ENCODE data around the gene EXOSC9. TPM values are rescaled to one million over a fixed set of nuclear protein-coding genes. Genes with fewer than 3 reads are reported as not detected.

Gene EXOSC9
- polyA plus RNA-seq, 1 donor from 2014 or later, result 30.5 TPM

DNA sequence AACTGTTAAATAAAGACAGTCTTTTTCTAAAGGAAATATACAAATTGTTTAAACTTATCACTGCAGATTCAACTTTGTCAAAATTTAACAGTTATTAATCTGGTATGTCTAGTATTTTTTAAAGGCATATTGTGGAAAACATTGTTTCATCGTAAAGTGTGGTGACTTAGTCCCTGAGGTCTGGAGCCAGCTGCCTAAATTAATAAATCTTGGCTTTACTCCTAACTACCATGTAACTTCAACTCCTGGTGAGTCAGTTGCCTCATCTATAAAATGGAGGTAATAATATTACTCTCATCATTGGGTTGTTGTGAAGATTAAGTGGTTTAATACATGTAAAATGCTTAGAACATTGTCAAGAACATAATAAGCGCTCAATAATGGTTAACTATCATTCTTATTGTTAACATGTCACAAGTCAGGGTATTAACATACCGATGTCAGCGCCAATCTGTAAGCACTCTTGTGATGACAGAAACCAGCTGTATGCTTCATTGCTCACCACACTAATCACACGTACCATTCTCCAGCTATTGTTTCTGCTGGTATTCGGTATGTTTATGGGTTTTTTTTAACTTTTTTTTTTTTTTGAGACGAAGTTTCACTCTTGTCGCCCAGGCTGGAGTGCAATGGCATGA is 22.0 kb upstream of the EXOSC9 start:
- Mint-ChIP-seq H3K9me3 (peaks cover 0 to 9% (median 0%) of the 10 kb centered on the region in 3 donors), H3K4me1 (peaks cover 0 to 1% (median 0%) of the 10 kb centered on the region in 3 donors), H3K4me3 (no peak overlapping the region), H3K27me3 (peaks cover 5% of the 10 kb centered on the region), H3K27ac (no peak overlapping the region), H3K36me3 (no peaks in the 10 kb centered on the region)

DNA sequence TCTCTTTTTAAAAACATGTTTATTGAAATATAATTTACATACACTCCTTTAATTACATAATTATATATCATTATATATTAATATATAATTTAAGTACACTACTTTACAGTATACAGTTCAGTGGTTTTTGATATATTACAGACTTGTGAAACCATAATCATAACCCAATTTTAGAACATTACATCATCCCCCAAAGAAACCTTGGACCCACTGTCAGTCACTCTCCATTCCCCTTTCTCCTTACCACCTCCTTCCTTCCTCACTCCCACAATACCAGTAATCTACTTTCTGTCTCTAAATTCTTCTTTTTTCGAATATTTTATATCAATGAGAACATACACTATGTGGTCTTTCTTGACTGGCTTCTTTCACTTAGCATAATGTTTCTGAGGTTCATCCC is 17.9 kb upstream of the EXOSC9 start:
- H3K4me3 Mint-ChIP-seq, result no peak overlapping the region

DNA sequence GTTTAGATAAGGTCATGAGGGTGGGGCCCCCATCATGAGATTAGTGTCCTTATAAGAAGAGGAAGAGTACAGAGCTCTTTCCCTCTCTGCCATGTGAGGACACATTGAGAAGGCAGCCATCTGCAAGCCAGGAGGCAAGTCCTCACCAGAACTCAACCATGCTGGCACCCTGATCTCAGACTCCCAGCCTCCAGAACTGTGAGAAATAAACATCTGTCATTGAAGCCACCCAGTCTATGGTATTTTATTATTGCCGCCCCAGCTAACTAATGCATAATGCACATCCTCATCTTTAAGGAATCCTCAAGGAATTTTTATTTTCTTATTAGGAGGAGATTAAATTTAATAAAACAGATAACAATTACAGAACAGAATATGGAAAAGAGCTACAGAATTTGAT is 16.7 kb upstream of the EXOSC9 start:
- Mint-ChIP-seq H3K4me3 (no peak overlapping the region), H3K27me3 (peaks cover 24% of the 10 kb centered on the region), H3K9me3 (peaks cover 0 to 9% (median 2%) of the 10 kb centered on the region in 3 donors), H3K27ac (no peak overlapping the region), H3K4me1 (peaks cover 0 to 4% (median 0%) of the 10 kb centered on the region in 3 donors), H3K36me3 (peaks cover 3% of the 10 kb centered on the region)

More for the DNA sequence above, 17.9 kb upstream of the EXOSC9 start:
- Mint-ChIP-seq H3K27ac (no peak overlapping the region), H3K27me3 (peaks cover 24% of the 10 kb centered on the region), H3K9me3 (peaks cover 0 to 9% (median 2%) of the 10 kb centered on the region in 3 donors), H3K36me3 (peaks cover 3% of the 10 kb centered on the region), H3K4me1 (peaks cover 0 to 4% (median 0%) of the 10 kb centered on the region in 3 donors)

DNA sequence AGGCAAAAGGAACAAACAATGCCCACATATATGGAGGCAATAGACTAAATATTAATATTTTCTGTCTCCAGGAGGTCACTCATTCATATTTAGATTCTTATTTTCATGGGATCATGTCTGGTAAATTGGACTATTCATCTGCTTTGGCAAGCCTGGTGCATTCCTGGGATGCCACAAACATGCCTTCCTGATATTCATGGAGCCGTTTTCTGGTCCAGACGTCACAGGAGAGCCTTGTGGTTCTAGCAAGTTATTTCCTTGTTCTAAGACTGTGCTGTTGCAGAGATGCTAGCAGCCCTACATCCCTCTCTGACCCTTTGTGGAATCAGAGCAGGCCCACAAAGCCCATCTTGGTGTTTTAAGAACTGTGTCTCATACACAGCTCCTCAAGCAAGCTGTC is 16.1 kb upstream of the EXOSC9 start:
- H3K27ac Mint-ChIP-seq, result no peak overlapping the region
- no peak overlapping the region for H3K4me3 Mint-ChIP-seq
- H3K9me3 Mint-ChIP-seq, result peaks cover 0 to 9% (median 2%) of the 10 kb centered on the region in 3 donors
- peaks cover 0 to 4% (median 0%) of the 10 kb centered on the region in 3 donors for H3K4me1 Mint-ChIP-seq
- H3K27me3 Mint-ChIP-seq, result peaks cover 24% of the 10 kb centered on the region
- H3K36me3 Mint-ChIP-seq, result peaks cover 3% of the 10 kb centered on the region

DNA sequence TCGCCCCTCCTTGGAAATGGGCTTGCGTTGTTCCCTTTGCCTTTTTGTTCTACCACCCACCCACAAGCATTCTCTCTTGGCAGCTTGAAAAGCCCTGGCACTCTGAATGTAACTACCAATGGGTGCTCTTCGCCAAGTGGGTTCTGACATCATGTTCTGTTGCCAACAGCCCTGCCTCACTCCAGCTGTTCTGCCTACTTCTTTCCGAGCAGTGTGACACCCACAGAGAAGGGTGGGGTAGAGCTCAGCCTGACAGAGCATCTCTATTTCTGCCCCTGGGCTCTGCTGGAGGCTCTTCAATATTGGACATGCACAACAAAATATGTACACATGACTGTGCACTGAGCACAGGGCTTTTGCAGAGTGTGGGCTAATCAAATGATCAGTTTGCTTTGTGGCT is 15.6 kb upstream of the EXOSC9 start:
- H3K4me3 Mint-ChIP-seq, result no peak overlapping the region
- peaks cover 0 to 9% (median 2%) of the 10 kb centered on the region in 3 donors for H3K9me3 Mint-ChIP-seq
- H3K27ac Mint-ChIP-seq, result no peak overlapping the region
- H3K36me3 Mint-ChIP-seq, result peaks cover 3% of the 10 kb centered on the region
- H3K27me3 Mint-ChIP-seq, result peaks cover 24% of the 10 kb centered on the region
- peaks cover 0 to 4% (median 0%) of the 10 kb centered on the region in 3 donors for H3K4me1 Mint-ChIP-seq

DNA sequence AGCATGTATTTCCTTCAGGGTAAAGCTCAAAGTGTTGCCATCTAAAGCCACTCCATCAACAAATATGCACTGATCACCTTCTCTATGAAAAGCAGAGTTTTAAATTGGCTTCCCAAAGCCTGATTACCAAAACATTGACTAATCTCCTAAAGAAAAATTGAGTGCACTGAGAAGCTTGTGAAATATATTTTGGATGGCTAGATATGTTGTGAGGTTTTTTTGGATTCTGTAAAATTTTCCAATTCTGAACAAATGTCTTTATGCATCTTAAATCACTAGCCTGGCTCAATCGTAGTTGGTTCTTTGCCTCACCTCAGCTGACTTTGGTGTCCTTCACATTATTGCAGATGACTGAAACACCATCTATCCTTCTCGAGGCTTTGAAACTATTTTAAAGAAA is 14.9 kb upstream of the EXOSC9 start:
- Mint-ChIP-seq H3K4me3 (no peak overlapping the region), H3K27me3 (peaks cover 24% of the 10 kb centered on the region), H3K9me3 (peaks cover 0 to 9% (median 2%) of the 10 kb centered on the region in 3 donors), H3K27ac (no peak overlapping the region), H3K36me3 (peaks cover 3% of the 10 kb centered on the region), H3K4me1 (peaks cover 0 to 4% (median 0%) of the 10 kb centered on the region in 3 donors)

DNA sequence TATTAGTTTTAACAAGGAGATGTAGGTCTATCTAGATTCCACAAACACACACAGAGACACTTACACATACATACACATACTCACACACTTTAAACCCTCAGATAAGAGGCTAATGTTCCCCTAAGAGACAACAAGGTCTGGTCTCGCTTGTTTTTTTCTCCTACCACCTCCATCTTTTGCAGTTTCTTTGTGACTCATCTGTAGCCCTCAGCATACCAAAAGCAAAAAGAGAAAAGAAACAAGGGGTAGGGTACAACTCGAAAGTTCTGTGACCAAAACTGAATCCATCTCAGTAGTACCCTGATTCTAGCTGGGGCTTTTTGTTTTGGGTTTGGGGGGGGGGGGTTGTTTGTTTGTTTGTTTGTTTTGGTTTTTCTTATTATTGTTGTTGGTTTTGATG is 12.2 kb upstream of the EXOSC9 start:
- no peak overlapping the region for H3K27ac Mint-ChIP-seq
- H3K36me3 Mint-ChIP-seq, result peaks cover 3% of the 10 kb centered on the region
- no peak overlapping the region for H3K4me3 Mint-ChIP-seq
- peaks cover 0 to 3% (median 0%) of the 10 kb centered on the region in 3 donors for H3K4me1 Mint-ChIP-seq
- peaks cover 0 to 2% (median 2%) of the 10 kb centered on the region in 3 donors for H3K9me3 Mint-ChIP-seq
- peaks cover 24% of the 10 kb centered on the region for H3K27me3 Mint-ChIP-seq

DNA sequence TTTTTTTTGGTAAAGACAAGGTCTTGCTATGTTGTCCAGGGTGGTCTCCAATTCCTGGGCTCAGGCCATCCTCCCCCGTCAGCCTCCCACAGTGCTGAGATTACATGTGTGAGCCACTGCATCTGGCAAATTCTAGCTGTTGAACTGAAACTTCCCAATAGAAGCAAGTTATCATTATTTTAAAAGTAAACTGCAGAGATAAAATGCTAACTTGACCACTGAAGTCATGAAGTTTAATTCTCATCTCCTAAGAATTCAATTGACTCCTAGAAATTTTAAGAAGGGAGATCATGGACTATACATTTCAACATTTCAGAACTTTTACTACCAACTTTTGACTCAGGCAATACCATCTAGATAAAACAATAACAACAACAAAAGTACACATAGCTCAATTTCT is 11.7 kb upstream of the EXOSC9 start:
- H3K27ac Mint-ChIP-seq, result no peak overlapping the region
- H3K36me3 Mint-ChIP-seq, result peaks cover 3% of the 10 kb centered on the region
- peaks cover 0 to 2% (median 0%) of the 10 kb centered on the region in 3 donors for H3K9me3 Mint-ChIP-seq
- peaks cover 21% of the 10 kb centered on the region for H3K27me3 Mint-ChIP-seq
- peaks cover 0 to 3% (median 0%) of the 10 kb centered on the region in 3 donors for H3K4me1 Mint-ChIP-seq
- no peak overlapping the region for H3K4me3 Mint-ChIP-seq

DNA sequence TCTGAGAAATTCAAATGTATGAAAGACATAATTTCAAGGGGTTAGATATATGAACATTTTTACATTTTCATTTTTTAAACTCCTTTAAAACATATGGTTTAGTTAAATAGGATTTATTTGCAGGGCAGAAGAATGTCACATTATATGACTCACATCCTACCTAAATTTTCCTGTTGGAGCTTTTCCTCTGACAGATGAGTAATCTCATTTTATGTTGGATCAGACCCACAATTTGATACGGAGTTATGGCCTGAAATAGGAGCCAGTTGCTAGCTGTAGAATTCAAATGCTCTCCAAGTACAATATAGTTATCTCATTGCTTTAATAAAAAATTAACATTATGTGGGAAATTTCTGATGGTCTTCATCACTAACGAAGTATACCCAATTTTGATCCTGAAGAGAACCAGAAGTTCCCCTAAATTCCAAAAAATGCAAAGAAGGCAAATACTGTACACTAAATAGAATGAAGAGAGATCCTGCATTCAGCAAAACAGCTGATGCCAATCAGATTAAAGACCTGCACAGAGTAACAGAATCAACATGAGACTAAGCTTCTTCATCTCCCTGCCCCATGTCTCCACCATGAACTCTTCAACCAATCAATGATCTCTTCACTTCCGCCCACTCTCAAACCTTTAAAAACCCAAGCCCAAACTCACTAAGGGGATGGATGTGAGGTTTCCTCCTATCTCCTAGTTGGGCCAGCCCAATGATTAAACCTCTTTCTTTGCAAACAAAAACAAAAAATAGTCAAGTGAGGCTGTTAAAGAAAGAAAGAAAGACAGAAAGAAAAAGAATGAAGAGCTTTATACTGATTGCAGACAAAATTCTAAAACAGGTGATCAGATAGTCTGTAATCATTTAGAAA is 10.9 kb upstream of the EXOSC9 start:
- Mint-ChIP-seq H3K27me3 (peaks cover 22% of the 10 kb centered on the region), H3K27ac (no peak overlapping the region)

DNA sequence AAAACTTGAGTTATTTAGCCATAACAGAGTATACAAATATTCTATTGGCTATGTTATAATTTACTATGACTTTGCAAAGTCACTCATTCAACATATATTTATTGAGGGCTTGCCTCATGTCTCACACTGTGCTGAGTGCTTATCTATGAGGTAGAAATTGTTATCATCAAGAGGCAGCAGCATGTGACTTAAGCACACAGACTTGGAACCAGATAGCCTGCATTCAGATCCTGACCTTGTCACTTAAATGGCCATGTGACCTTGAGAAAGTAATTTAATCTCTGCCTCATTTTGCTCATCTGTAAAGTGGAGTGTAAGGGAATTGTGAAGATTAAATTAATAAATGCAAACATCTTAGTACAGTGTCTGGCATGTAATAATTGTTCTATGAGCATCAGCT is 10.1 kb upstream of the EXOSC9 start:
- no peaks in the 10 kb centered on the region for H3K9me3 Mint-ChIP-seq
- H3K4me1 Mint-ChIP-seq, result peaks cover 0 to 4% (median 3%) of the 10 kb centered on the region in 3 donors
- H3K36me3 Mint-ChIP-seq, result peaks cover 3% of the 10 kb centered on the region
- H3K27me3 Mint-ChIP-seq, result peaks cover 18% of the 10 kb centered on the region
- H3K27ac Mint-ChIP-seq, result no peak overlapping the region
- no peak overlapping the region for H3K4me3 Mint-ChIP-seq

More for the DNA sequence above, 10.9 kb upstream of the EXOSC9 start:
- Mint-ChIP-seq H3K4me1 (peaks cover 0 to 3% (median 0%) of the 10 kb centered on the region in 3 donors), H3K36me3 (peaks cover 3% of the 10 kb centered on the region), H3K9me3 (no peaks in the 10 kb centered on the region), H3K4me3 (no peak overlapping the region)

DNA sequence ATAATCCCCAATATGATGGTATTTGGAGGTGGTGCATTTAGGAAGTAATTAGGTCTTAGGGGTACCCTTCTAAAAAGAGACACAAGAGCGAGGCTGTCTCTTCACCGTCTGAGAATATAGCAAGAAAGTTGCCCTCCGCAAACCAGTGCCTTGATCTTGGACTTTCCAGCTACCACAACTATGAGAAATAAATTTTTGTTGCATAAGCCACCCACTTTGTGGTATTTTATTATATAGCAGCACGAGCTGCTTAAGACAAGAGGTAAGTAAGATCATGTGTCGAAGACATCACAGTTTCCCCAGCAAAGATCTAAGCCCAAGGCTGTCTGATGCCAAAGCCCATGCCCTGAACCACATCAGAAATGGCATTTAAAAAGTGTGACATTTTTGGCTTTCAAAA is 9.6 kb upstream of the EXOSC9 start:
- no peak overlapping the region for H3K27ac Mint-ChIP-seq
- no peak overlapping the region for H3K4me3 Mint-ChIP-seq
- no peaks in the 10 kb centered on the region for H3K9me3 Mint-ChIP-seq
- H3K4me1 Mint-ChIP-seq, result peaks cover 0 to 5% (median 4%) of the 10 kb centered on the region in 3 donors
- peaks cover 13% of the 10 kb centered on the region for H3K27me3 Mint-ChIP-seq
- peaks cover 3% of the 10 kb centered on the region for H3K36me3 Mint-ChIP-seq

DNA sequence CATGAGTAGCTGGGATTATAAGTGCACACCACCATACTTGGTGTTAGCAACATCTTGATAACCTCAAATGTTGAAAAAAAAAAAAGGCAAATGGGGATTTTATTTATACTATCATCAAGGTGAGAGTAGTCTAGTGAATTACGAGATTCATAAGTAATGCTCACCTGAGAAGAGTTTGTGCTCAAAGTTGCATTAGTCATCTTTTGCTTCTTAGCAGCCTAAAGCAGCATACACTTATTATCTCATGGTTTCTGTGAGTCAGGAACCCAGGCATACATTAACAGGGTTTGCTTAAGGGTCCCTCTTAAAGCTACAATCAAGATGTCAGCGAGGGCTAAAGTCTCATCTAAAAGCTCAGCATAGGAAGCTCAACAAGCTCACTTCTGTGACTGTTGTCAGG is 8.2 kb upstream of the EXOSC9 start:
- Mint-ChIP-seq H3K9me3 (no peaks in the 10 kb centered on the region), H3K27ac (no peak overlapping the region), H3K27me3 (peaks cover 8% of the 10 kb centered on the region), H3K4me1 (peaks cover 0 to 5% (median 4%) of the 10 kb centered on the region in 3 donors), H3K36me3 (no peaks in the 10 kb centered on the region), H3K4me3 (no peak overlapping the region)

DNA sequence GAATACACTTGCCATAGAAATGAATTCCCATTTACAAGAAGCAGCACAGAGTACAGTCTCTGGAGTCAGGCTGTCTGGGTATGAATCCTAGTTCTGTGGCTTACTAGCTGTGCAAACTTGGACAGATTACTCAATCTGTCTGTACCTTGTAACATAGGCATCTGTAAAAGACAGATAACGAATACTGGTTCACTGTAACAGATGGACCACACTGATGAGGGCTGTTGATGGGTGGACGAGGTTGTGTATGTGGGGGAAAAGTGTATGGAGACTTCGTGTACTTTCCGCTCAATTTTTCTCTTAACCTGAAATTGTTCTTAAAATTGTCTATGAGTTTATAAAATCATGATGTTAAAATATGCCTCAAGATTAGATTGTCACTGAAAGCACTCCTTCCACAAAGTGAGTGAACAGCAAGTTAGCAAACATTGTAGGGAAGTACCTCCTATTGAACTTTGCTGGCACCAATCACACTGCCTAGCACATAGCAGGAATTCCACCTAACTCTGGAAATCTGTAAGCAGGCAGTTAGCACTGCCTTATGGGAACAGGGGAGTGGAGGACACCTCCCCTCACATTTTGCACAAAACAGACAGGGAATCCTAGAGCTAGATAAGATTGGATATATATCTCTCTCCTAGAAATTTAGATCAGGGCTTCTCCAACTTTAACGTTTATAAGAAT is 6.5 kb upstream of the EXOSC9 start:
- H3K36me3 Mint-ChIP-seq, result no peaks in the 10 kb centered on the region
- peak overlapping the region in 1 of 4 donors; percentile 45 for H3K4me3 Mint-ChIP-seq
- no peaks in the 10 kb centered on the region for H3K9me3 Mint-ChIP-seq
- H3K27ac Mint-ChIP-seq, result no peak overlapping the region
- peaks cover 8% of the 10 kb centered on the region for H3K27me3 Mint-ChIP-seq
- H3K4me1 Mint-ChIP-seq, result peaks cover 0 to 11% (median 5%) of the 10 kb centered on the region in 3 donors

DNA sequence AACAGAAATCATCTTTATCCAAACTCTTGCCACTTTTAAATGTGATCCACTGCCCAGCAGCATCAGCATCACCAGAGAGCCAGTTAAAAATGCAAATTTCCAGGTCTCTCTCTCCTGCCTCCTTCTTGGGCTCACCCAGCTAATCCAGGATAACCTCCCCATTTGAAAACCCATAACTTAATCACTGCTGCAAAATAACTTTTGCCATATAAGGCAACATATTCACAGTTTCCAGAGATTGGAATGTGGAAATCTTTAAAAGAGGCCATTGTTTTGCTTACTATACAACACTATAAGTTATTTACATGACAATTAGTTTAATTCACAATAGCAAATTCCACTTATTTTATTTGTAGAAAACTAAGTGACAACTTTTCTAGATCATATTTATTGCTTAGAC is 4.8 kb upstream of the EXOSC9 start:
- Mint-ChIP-seq H3K27me3 (peaks cover 11% of the 10 kb centered on the region), H3K4me1 (peaks cover 9 to 25% (median 9%) of the 10 kb centered on the region in 3 donors), H3K27ac (no peak overlapping the region), H3K4me3 (peak overlapping the region in 1 of 4 donors; percentile 63), H3K9me3 (peaks cover 0 to 2% (median 0%) of the 10 kb centered on the region in 3 donors), H3K36me3 (peaks cover 6% of the 10 kb centered on the region)
